Activated T-cell treated with anti-CD3 and anti-CD28 coated beads for 48 hours (primary cell): Measurements from ENCODE around the gene TBC1D22A.
"Not testable (repeated sequence)": the region's sequence is repeated elsewhere in the genome, so short reads cannot be mapped to it uniquely, and the experiment has no call there.

Source experiments
- DNase-seq: peaks from one replicate; pipeline ENCODE4 v3.0.0-alpha.2; 2020; ENCODE audit warnings: low read depth

The TBC1D22A gene

GRCh38 chr22:46813816-46814597, 51.6 kb downstream of the TBC1D22A start:
- DNase-seq, result no peak

DNA sequence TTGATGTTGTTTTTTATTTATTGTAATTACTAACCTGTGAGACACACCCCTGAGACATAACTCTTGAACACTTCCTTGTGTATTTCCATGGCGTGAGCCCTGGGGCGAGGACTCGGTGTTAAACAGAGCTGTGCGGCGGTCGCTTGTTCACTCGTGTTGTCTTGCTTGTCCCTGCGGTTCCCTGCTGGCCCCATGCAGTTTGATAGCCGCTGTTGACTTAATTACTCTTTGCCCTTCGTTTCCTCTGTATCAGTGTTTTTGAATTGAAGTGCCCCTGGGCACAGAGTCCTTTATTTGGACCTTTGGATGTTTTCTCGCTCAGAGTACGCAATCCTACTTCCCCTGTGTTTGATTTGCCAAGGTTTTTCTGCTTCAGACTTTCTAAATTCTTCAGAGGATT, 52.7 kb downstream of the TBC1D22A start:
- DNase-seq, result no peak

DNA sequence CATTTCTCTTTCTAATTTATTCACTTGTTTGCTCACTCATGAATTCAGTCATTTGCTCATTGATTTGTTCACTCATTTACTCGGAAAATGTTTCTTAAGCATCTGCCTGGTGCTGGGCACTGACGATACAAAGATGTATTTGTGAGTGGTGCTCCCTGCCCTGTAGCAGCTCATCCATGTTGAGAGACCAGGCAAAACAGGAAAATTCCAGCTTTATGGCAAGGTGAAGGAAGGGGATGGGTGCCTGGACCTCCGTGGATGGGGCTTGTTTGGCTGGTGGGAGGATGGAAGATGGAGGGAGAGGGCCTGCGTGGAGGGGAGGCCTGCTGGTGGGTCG, 53.1 kb downstream of the TBC1D22A start:
- no peak for DNase-seq

DNA sequence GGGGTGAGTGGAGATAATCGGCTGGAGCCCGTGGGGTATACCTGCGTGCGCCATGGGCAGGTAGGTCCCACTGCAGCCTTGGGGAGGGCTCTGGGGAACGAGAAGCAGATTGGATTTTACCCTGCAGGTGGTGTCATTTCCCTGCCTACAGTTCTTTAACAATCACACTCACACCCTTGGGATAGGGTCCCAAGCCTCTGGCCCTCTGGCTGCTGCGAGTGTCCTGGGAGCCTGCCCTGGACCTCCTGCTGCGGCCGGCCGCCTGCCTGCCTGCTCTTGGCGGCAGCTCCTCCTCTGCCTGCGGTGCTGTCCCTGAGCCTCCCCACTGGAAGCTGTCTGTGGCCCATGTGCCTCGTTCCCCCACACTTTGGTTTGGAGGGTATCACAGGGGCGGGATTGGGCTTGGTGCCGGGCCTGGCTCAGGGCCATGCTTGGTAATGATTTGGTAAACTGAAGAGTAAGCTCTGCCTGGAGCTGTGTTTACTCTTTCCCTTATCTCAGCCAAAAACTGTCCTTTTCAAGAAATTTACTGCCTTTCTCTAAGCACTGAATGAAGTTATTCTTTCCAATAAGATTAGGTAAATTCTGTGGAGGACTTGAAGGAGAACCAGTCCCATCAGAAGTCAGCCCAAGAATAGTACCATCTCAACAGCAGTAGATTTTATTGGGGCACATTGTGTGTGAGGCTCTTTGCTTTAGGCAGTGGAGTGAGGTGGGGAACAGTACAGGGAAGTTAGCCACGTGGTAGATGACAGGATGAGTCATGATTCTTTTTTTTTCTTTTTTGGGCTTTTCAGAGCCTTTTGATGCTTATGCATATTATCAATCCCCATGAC, 53.7 kb downstream of the TBC1D22A start:
- DNase-seq, result no peak

DNA sequence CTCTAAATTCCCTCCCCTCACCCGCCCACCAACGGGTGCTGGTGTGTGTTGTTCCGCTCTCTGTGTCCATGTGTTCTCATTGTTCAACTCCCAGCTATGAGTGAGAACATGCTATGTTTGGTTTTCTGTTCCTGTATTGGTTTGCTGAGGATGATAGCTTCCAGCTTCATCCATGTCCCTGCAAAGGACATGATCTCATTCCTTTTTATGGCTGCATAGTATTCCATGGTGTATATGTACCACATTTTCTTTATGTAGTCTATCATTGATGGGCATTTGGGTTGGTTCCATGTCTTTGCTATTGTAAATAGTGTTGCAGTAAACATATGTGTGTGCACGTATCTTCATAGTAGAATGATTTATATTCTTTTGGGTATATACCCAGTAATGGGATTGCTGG, 54.9 kb downstream of the TBC1D22A start:
- DNase-seq, result not testable (repeated sequence)

DNA sequence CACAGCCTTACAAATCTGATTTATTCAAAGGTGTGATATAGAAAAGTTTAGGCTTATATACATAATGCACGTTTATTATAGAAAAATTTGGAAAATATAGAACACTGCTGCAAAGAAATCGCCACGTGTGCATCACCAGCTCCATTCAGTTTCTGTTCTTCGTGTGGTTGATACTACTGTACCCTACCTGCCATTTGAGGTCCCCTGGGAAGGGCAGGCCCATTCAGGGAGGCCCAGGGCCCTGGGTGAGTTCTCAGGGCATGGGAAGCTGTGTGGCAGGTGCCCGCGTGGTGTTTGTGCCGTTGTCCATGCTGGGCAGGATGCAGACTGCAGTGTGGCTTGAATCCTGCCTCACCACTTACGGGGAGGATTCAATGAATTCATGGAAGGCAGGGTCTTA, 60.8 kb downstream of the TBC1D22A start:
- DNase-seq, result no peak

DNA sequence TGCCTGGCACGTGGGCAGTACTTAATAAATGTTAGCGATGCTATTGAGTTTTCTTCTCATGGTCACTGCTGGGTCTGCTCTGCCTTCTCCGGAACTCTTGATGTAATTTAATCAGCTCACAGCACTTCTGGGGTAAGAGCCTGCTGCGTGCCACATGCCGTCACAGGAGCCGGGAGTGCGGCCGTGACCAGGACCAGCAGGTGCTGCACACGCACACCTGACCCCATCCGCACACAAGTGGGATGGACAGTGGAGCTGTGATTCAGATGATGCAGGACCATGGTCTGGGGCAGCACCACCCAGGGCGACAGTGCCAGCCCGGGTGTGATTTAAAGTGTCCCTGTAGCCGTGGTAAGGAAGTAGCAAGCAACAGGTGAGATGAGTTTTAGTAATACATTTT, 61.2 kb downstream of the TBC1D22A start:
- no peak for DNase-seq

GRCh38 chr22:46824344-46824909, 62.0 kb downstream of the TBC1D22A start:
- no peak for DNase-seq

DNA sequence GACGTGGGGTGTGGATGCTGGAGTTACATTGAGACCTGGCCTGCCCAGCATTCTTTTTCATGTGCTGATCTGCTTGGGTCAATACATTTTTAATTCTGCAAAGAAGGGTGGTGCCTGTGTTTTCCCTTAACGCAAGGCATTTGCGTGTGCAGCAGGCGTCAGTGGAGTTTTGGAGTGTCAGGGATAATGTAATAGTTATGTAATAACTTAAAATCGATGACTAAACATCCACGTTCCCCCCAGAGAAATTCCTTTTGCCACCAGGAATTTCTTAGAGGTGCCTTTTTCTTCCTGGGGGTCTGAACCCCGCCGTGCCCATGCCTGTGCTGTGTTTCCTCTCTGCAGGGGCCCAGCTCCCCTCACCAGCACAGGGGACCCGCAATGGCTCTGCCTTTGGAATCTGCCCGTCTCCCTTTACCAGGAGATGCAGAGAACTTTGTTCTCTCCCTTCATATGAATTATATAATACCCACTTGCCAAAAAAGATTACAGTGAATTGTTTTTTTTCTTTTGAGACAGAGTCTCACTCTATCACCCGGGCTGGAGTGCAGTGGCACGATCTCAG, 62.6 kb downstream of the TBC1D22A start:
- no peak for DNase-seq

DNA sequence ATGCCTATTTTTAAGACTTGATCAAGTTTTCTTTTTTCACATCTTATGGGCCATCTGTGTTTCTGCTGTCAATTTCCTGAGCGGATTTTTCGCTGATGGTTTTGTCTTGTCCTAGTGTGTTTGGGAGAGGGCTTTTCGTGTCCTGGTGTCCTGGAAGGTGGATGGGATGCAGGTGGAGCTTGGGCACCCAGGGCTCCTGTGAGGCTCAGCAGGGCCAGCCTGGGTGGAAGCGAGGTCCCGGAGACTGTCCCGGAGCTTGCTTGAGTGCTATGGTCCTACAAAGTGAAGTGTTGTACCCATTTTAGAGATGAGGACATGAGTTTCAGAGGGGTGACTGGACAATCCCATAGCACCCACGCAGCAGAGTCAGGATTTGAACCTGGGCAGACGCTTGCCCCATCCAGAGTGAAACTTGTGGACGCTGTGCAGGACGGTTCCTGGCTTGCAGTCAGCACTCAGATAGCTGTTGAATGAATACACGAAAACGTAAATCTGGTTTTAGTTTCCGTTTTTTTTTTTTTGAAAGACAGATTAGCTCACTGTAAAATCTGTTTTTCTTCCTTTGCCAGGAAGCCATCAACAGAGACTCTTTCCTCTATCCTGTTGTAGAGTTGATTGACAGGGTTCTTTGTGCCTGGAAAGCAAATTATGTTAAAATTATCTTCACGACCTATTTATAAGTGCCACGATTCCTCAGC, 64.1 kb downstream of the TBC1D22A start:
- DNase-seq, result no peak

GRCh38 chr22:46827136-46827780, 64.8 kb downstream of the TBC1D22A start:
- no peak for DNase-seq

- DNase-seq, result no peak
These were observed 65.3 kb downstream of the TBC1D22A start for GRCh38 chr22:46827781-46828180.

- DNase-seq, result no peak
These were observed 66.0 kb downstream of the TBC1D22A start for GRCh38 chr22:46828323-46828900.

- DNase-seq, result no peak
These were observed 66.9 kb downstream of the TBC1D22A start for GRCh38 chr22:46829117-46829891.

GRCh38 chr22:46829941-46830715, 67.7 kb downstream of the TBC1D22A start:
- DNase-seq, result no peak

DNA sequence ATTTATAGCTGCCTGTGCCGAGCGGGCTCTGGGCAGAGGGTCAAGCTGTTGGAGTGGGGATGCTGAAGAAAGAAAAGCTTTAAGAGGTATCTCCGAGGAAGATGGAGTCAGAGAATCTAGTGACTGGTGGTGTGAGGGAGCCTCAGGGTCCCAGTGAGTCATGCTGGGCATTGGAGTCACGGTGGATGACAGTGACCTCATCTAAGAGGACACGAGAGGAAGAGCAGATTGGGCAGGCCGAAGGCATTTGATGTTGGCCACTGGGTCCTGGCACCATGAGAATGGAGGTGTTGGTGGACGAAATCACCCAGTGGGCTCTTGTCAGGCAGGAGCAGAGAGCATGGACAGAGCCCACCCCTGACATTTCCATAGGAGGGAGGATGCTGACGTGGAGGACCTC, 68.4 kb downstream of the TBC1D22A start:
- no peak for DNase-seq

- DNase-seq, result no peak
These were observed 70.8 kb downstream of the TBC1D22A start for GRCh38 chr22:46833228-46833627.

GRCh38 chr22:46834021-46834737, 71.7 kb downstream of the TBC1D22A start:
- DNase-seq, result no peak

- DNase-seq, result no peak
These were observed 72.8 kb downstream of the TBC1D22A start for GRCh38 chr22:46835288-46835687.
